Daoy (cell line): Measurements from ENCODE around the gene C1orf21. TPM values are rescaled to one million over a fixed set of nuclear protein-coding genes. Genes with fewer than 3 reads are reported as not detected.
A peak's percentile ranks its signal among the peaks of the same experiment; 100 is the strongest.
"Not testable (repeated sequence)": the region's sequence is repeated elsewhere in the genome, so short reads cannot be mapped to it uniquely, and the experiment has no call there.

Experiments used
- DNase-seq: peaks from one replicate; pipeline ENCODE4 v3.0.0-alpha.2; 2015; ENCODE audit warnings: low read depth
- total RNA-seq: library from RNA; depleted of rRNA; stranded (reverse); fragments of >200 nt; shearing (Covaris generic); gene quantifications from 2 replicates; pipeline ENCODE4 v1.2.3, GENCODE V29; 2014; rRNA removed

Gene C1orf21
- total RNA-seq, result 5.5 and 17.8 TPM in 2 replicates

- peak; percentile 92 for DNase-seq
Observed at GRCh38 chr1:184386312-184387068, at the start of gene C1orf21. Gene C1orf21 (plus strand): TSS chr1:184387029. CDS start chr1:184477510, 90,481 bp downstream.

- not testable (repeated sequence) for DNase-seq
Observed at GRCh38 chr1:184337865-184338264, 49.0 kb upstream of the C1orf21 start.

DNA sequence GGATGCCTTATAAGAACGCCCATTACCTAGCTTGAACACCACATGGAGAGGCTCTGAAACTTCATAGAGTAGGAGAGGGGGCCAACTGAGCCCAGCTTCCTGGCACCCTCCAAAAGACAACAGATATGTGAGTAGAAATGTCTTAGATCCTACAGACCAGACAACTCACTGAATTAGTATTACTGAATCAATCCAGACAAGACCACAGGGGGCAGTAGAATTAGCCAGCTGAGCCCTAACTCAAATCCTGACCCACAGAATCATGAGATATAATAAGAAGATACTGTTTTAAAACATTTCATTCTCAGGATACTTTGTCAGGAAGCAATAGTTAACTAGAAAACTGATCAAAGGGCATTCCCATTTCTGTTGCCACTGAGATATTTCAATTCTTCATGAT is 45.8 kb upstream of the C1orf21 start:
- DNase-seq, result no peak

- no peak for DNase-seq
Observed at GRCh38 chr1:184350573-184350972, 36.3 kb upstream of the C1orf21 start.

GRCh38 chr1:184351416-184351975 is 35.3 kb upstream of the C1orf21 start:
- no peak for DNase-seq

DNA sequence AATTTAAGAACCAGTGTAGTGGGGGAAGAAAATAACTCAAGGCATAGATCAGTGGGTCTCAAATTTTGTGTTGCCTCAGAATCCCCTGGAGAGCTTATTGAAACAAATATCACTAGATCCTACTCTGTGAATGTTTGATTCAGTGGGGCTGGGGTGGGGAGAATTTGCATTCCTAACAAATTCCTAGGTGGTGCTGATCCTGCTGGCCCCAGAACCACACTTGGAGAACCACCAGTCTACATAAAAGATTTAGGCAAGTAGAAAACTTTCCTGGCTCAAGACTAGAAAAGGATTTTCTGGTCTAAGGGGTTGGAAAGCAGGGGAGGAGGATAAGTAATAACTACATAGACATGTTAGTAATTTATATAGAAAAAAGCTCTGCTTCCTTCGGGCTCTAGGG is 34.1 kb upstream of the C1orf21 start:
- no peak for DNase-seq

DNA sequence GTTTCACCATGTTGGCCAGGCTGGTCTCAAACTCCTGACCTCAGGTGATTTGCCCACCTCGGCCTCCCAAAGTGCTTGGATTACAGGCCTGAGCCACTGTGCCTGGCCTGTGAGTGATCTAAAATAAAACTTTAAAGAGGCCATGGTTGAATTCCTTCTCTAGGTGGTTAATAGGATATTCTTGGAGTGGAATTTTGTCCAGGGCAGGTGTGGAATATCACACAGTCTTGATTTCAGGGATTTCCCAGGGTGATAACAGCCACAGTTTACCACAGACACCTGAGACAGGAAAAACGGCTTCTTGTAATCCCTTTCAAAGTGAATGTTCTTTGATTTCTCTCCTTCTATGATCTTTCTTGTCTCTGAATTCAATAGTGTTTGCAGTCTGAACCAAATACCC is 32.1 kb upstream of the C1orf21 start:
- DNase-seq, result no peak

DNA sequence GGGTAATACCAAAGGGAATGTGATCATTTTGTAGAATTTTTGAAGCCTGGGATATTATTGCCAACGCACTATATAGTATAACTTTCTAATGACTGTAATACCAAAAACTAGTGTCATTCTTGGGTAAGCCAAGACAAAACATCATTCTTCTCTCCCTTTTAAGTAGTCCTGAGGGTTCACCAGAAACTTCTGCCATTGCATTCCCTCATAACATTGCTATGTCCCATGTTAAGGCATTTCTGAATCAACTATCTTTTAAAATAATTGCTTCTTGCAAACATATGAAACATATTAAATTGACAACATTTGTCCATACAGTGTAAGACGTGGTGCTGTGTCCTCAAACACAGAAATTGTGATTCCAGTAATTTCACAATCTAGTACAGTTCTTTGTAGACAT is 29.9 kb upstream of the C1orf21 start:
- no peak for DNase-seq

DNA sequence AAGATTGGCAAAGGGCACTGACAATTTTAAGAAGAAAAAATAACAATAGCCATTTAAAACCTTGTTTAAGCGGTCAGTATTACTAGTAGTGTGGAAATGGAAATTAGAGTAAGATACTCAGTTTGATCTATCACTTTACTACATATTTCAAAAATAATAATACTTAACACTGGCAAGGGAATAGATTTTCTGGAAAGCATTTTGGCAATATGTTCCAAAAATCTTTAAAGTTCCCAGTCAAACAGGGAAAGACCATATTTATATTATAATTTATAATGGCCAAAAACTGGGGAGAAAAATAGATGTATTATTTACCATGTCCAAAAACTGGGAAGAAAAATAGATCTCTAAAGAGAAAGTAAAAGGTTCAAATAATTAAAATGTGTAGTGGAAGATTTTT is 28.6 kb upstream of the C1orf21 start:
- DNase-seq, result no peak

GRCh38 chr1:184359909-184360308 is 26.9 kb upstream of the C1orf21 start:
- no peak for DNase-seq

- no peak for DNase-seq
Observed at GRCh38 chr1:184362876-184363275, 24.0 kb upstream of the C1orf21 start.

DNA sequence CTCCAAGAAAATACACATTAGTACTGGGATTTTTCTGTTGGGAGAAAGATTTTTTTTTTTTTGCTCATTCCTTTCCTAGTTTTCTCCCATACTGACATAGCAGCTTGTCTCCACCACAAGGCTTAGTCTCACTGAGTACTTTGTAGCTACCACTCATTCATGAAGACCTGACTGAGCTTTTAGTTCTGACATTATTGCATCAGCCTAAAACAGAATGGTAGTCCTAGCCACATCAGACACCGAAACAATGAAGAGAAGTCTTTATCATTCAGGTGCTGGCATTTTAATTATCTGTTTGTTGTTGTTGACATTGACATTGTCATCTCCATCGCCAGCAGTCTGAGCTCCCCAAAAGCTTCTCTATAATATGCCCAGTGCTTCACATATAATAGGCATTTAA is 21.1 kb upstream of the C1orf21 start:
- no peak for DNase-seq

- DNase-seq, result no peak
Observed at GRCh38 chr1:184366997-184367396, 19.8 kb upstream of the C1orf21 start.

DNA sequence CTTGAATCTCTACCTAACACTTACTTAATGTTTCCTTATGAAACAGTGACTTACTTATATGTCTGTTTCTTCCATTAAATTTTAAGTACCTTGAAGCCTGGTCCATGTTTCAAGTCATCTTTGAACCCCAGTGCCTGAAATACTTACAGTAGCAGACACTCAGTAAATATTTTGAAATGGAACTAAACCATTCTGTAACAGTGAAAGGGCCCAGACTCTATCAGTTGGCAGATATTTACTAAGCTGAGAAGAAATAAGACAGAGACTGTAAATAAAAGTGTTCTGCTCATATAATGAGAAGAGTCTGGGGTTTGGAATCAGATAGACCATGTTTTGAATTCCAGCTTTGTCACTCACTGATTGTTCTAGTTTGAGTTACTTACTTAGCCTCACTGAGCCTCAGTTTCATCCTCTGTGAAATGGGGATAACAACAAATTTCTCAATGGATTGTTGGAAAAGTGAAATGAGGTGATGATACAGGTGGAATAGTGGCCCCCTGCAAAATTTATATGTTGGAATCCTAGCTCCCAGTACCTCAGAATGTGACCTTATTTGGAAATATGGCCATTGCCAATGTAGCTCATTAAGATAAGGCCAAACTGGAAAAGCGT is 19.3 kb upstream of the C1orf21 start:
- DNase-seq, result no peak

DNA sequence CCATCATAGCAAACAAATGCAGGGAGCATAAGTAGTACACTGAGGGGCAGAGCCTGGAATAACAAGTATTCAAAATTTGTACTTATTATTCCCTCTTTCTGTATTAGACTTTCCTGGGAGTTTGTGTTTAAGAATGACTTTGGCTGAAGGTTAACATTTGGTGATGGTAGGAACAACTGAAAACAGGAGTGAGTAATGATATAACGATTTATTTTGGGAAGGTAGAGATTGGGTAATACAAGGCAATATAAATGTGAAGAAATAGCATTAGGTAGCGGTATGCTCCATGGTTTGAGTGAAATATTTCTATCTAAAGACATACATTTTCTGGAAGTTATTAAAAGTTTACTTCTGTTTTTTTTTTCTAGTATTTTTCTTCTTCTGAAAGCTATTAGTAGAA is 18.5 kb upstream of the C1orf21 start:
- no peak for DNase-seq

GRCh38 chr1:184370850-184371249 is 16.0 kb upstream of the C1orf21 start:
- DNase-seq, result no peak

- no peak for DNase-seq
Observed at GRCh38 chr1:184373155-184373554, 13.7 kb upstream of the C1orf21 start.

GRCh38 chr1:184376369-184376768 is 10.5 kb upstream of the C1orf21 start:
- DNase-seq, result no peak

DNA sequence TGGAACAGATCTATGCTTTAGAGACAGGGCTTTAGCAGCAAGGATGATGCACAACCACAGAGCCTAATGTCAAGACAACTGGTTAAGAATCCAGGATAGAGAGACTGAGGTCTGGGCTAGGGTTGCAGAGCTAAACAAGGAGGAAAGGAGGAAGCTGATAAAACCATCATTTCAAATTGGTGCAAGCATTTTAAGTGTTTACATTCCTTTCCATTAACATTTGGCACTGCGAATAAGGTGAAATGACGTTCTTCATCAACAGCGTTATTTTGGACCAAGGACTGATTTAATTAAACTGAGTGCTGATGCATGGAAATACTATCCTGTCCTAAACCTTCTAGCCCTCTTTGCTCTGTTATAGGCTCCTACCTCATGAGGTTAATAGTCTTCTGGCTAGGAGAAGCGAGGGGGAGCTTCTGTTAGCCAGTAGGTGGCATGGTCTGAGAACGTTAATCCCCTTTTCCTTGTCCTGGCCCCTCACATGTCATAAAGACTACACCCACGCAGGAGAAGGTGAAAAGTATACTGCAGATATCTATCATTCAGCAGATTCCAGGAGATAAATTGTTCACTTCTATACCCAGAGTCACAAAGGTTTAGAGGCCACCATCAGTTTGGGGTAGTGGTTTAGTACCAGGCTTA is 7.6 kb upstream of the C1orf21 start:
- no peak for DNase-seq

- no peak for DNase-seq
Observed at GRCh38 chr1:184380468-184380867, 6.4 kb upstream of the C1orf21 start.

GRCh38 chr1:184383772-184384323 is 3.0 kb upstream of the C1orf21 start:
- DNase-seq, result no peak

GRCh38 chr1:184385865-184386311 is 941 bp upstream of the C1orf21 start:
- DNase-seq, result no peak
